Colonic mucosa (tissue), 4 donors: Measurements from ENCODE around the gene DIAPH3. TPM values are rescaled to one million over a fixed set of nuclear protein-coding genes. Genes with fewer than 3 reads are reported as not detected.

Source experiments
- DNase-seq: peaks from one replicate; pipeline ENCODE4 v3.0.0-alpha.2; 2020
- H3K27ac ChIP-seq: fragments of 200-600 bp; one replicate; pipeline ENCODE4 v1.8.0; 2021
- H3K27me3 ChIP-seq: fragments of 200-600 bp; one replicate; pipeline ENCODE4 v1.8.0; 2021
- H3K36me3 ChIP-seq: fragments of 200-600 bp; one replicate; pipeline ENCODE4 v1.8.0; 2021
- H3K4me1 ChIP-seq: fragments of 200-600 bp; one replicate; pipeline ENCODE4 v1.8.0; 2021; ENCODE audit warnings: mild to moderate bottlenecking
- H3K4me3 ChIP-seq: fragments of 200-600 bp; one replicate; pipeline ENCODE4 v1.8.0; 2021
- H3K9ac ChIP-seq, 2 donors: one replicate each; pipeline ENCODE4 v1.7.0; 2013; ENCODE audit warnings: control low read depth in 2 of 2, low read depth in 2 of 2, low read length in 2 of 2
- H3K9me3 ChIP-seq: fragments of 200-600 bp; one replicate; pipeline ENCODE4 v1.8.0; 2021
- CTCF ChIP-seq: fragments of 200-600 bp; IDR thresholded peaks from one replicate; pipeline ENCODE4 v1.8.0; 2022; ENCODE audit warnings: antibody characterized with exemption, mild to moderate bottlenecking
- intact Hi-C: fragments of 100-400 bp; cut with DNase I; formaldehyde crosslinking; loops from one replicate; pipeline ENCODE4 v1.14.1; 2022
- total RNA-seq, 2 donors: library from RNA; stranded (reverse); fragmentation: NEBNext Ultra II Directional in 1 of 2; extraction: Animal tissue kit (Norgen Biotek cat#: 25700) in 1 of 2; gene quantifications; one replicate each; pipeline ENCODE4 v1.2.1, GENCODE V29; 2021
- donor health status: healthy.
- donor health status: DM: no; HTN: no; CAD: no.
- donor health status: DM: no; HTN: no; CAD: no.

DIAPH3 gene
- total RNA-seq, 2 donors from 2014 or later = 5.1 to 14.5 TPM

GRCh38 chr13:59658027-59658737, 505.5 kb downstream of the DIAPH3 start:
- no peaks in the 10 kb centered on the region for H3K9me3 ChIP-seq
- intact Hi-C loops = no loop called here
- no peaks in the 10 kb centered on the region for H3K4me1 ChIP-seq
- no peaks in the 10 kb centered on the region for H3K27me3 ChIP-seq
- TF ChIP-seq CTCF = no peak
- no peak overlapping the region for H3K4me3 ChIP-seq
- H3K36me3 ChIP-seq = no peaks in the 10 kb centered on the region
- no peak overlapping the region for H3K27ac ChIP-seq
- H3K9ac ChIP-seq = no peak overlapping the region
- DNase-seq = no peak

- TF ChIP-seq CTCF = no peak
- Histone ChIP-seq H3K9ac (no peak overlapping the region), H3K4me1 (no peaks in the 10 kb centered on the region), H3K9me3 (no peaks in the 10 kb centered on the region), H3K4me3 (no peak overlapping the region), H3K36me3 (no peaks in the 10 kb centered on the region), H3K27ac (no peak overlapping the region), H3K27me3 (no peaks in the 10 kb centered on the region)
- DNase-seq = no peak
- intact Hi-C loops = no loop called here
These were observed 509.8 kb downstream of the DIAPH3 start for GRCh38 chr13:59653916-59654315.

- Histone ChIP-seq H3K36me3 (no peaks in the 10 kb centered on the region), H3K4me3 (no peak overlapping the region), H3K9ac (no peak overlapping the region), H3K4me1 (no peaks in the 10 kb centered on the region), H3K27me3 (no peaks in the 10 kb centered on the region), H3K9me3 (no peaks in the 10 kb centered on the region), H3K27ac (no peak overlapping the region)
- no peak for DNase-seq
- TF ChIP-seq CTCF = no peak
- intact Hi-C loops = no loop called here
These were observed 512.2 kb downstream of the DIAPH3 start for GRCh38 chr13:59651479-59651878.

- no peaks in the 10 kb centered on the region for H3K36me3 ChIP-seq
- no peaks in the 10 kb centered on the region for H3K4me1 ChIP-seq
- H3K27ac ChIP-seq = no peak overlapping the region
- TF ChIP-seq CTCF = no peak
- no peak for DNase-seq
- no peaks in the 10 kb centered on the region for H3K9me3 ChIP-seq
- H3K4me3 ChIP-seq = no peak overlapping the region
- H3K9ac ChIP-seq = no peak overlapping the region
- H3K27me3 ChIP-seq = no peaks in the 10 kb centered on the region
- intact Hi-C loops = no loop called here
These were observed 519.7 kb downstream of the DIAPH3 start for GRCh38 chr13:59643906-59644626.

GRCh38 chr13:59643364-59643841, 520.3 kb downstream of the DIAPH3 start:
- no peak overlapping the region for H3K27ac ChIP-seq
- no peak for TF ChIP-seq CTCF
- intact Hi-C loops = no loop called here
- no peaks in the 10 kb centered on the region for H3K27me3 ChIP-seq
- no peak overlapping the region for H3K4me3 ChIP-seq
- no peaks in the 10 kb centered on the region for H3K4me1 ChIP-seq
- DNase-seq = no peak
- no peaks in the 10 kb centered on the region for H3K9me3 ChIP-seq
- H3K36me3 ChIP-seq = no peaks in the 10 kb centered on the region
- no peak overlapping the region for H3K9ac ChIP-seq
